ENCODE measurements around the gene RBM20.
"Not testable (repeated sequence)": the region's sequence is repeated elsewhere in the genome, so short reads cannot be mapped to it uniquely, and the experiment has no call there.

Gene RBM20

DNA sequence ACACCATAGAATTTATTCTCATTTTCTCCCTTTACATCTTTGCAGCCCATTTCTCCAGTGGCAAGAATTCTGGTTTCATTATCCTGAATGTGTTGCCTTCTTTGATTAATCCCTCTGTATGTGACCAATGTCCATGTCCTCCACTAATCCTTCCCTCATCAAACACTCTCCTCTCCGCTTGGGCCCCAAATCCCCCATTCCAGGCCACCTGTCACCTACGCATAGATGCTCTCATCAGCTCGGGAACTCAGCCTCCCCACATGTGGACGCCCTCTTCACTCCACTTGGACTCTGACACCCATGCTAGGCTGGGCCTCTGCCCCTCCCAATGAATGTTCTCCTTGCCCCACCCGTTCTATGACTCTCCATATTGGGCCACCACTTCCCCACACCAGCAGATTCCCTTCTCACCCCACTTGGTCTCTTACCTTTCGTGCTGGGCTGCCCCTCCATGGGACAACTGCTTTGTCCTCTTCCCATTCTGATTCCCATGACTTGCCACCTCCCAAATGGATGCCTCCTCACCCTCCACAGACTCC is 18.7 kb upstream of the RBM20 start:
- DNase-seq (ENCODE audit: low read depth in 2 of 2), result no peak

DNA sequence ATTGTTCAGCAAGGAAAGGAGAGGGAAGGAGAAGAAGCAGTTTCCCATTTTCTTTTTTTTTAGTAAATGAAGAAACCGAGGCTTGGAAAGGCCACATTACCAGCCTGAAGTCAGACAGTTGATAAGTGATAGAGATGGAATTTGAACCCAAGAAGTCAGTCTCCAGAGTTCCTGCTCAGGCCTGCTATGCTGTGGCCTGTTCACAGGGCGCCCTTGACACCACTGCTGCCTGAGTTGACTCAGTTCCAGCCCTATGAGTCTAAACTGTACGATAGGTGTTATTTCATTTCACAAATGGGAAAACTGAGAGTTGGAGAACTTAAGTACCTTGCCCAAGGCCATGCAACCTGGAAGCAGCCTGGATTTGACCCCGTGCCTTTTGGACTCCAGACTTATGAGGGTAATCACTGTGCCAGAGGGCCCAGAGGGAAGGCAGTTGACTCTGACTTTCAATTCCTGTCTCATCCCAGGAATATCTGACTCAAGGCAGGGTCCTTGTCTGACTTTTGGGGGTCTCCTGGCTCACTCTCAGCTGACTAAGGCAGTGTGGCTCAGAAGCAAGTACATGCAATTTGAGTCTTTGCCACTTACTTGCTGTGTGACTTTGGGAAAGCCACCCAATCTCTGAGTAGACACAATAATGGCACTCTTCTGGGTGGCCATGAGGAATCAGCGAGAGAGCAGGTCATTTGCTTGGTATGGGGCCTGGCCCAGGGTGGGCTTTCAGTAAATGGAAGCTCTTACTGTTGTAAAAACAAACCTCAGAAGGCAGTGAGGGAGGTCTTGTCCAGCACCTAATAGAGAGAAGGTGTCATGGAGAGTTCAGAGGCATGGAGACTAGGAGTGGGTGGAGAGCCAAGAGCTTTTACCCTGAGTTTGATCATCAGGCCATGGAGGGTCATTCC is 17.9 kb upstream of the RBM20 start:
- no peak for DNase-seq (ENCODE audit: low read depth in 2 of 2)

- DNase-seq (ENCODE audit: low read depth in 2 of 2), result no peak
Measured at GRCh38 chr10:110628161-110628560, 16.0 kb upstream of the RBM20 start.

- DNase-seq (ENCODE audit: low read depth in 2 of 2), result no peak
Measured at GRCh38 chr10:110629680-110630191, 14.4 kb upstream of the RBM20 start.

GRCh38 chr10:110631934-110632333 is 12.2 kb upstream of the RBM20 start:
- no peak for DNase-seq (ENCODE audit: low read depth in 2 of 2)

- DNase-seq (ENCODE audit: low read depth in 2 of 2), result no peak
Measured at GRCh38 chr10:110632591-110633215, 11.4 kb upstream of the RBM20 start.

DNA sequence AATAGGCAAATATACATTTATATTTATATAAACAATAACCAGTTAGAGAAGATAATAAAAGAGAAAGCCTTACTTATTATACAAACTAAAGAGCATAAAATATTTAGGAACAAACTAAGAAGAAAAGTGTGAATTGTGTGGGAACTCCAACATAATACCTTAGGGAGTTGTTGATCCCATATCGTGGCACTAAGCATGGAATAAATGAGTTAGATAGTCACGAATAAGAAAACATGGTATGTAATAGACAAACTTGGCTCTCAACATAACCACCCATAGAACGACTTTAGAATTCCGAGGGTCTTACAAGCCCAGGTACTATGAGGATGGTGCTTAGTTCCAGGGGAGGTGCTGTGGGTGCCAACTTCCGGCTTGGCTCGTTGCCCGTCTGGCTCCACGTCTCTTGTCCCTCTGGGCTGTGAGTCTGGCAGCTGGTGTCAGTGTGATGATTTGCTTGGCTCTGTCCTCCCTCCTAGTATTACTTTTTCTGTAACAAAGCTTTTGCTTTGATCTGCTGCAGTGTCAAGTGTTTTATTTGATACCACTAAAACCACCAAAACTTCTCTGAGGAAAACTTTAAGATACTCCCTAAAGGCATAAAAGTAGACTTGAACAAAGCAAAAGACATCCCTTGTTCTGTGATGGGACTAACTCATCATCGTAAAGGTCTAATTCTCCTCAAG is 9.5 kb upstream of the RBM20 start:
- DNase-seq (ENCODE audit: low read depth in 2 of 2), result no peak

- DNase-seq (ENCODE audit: low read depth in 2 of 2), result no peak
Measured at GRCh38 chr10:110636572-110636931, 7.6 kb upstream of the RBM20 start.

GRCh38 chr10:110636932-110637557 is 7.1 kb upstream of the RBM20 start:
- DNase-seq (ENCODE audit: low read depth in 2 of 2), result no peak

- no peak for DNase-seq (ENCODE audit: low read depth in 2 of 2)
Measured at GRCh38 chr10:110637558-110638053, 6.5 kb upstream of the RBM20 start.

- DNase-seq (ENCODE audit: low read depth in 2 of 2), result no peak
Measured at GRCh38 chr10:110638319-110638718, 5.8 kb upstream of the RBM20 start.

DNA sequence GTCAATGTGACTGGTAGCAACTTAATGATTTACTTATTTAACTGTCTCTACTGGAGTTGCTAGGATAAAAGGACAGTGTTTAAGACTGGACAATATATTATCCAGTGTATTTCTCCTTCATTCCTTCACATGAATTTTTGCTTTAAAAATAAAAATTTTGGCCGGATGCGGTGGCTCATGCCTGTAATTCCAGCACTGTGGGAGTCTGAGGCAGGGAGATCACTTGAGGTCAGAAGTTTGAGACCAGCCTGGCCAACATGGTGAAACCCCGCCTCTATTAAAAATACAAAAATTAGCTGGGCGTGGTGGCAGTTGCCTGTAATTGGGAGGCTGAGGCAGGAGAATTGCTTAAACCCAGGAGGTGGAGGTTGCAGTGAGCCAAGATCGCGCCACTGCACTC is 5.1 kb upstream of the RBM20 start:
- not testable (repeated sequence) for DNase-seq (ENCODE audit: low read depth in 2 of 2)

- not testable (repeated sequence) for DNase-seq (ENCODE audit: low read depth in 2 of 2)
Measured at GRCh38 chr10:110639858-110640257, 4.3 kb upstream of the RBM20 start.

- DNase-seq (ENCODE audit: low read depth in 2 of 2), result peak in 1 of 2 donors; percentile 23
Measured at GRCh38 chr10:110641256-110641655, 2.9 kb upstream of the RBM20 start.

- no peak for DNase-seq (ENCODE audit: low read depth in 2 of 2)
Measured at GRCh38 chr10:110642204-110643034, 1.7 kb upstream of the RBM20 start.

- no peak for DNase-seq (ENCODE audit: low read depth in 2 of 2)
Measured at GRCh38 chr10:110643035-110643652, 992 bp upstream of the RBM20 start.

- DNase-seq (ENCODE audit: low read depth in 2 of 2), result no peak
Measured at GRCh38 chr10:110644598-110645462, 694 bp downstream of the RBM20 start.

GRCh38 chr10:110646417-110647135 is 2.4 kb downstream of the RBM20 start:
- no peak for DNase-seq (ENCODE audit: low read depth in 2 of 2)

DNA sequence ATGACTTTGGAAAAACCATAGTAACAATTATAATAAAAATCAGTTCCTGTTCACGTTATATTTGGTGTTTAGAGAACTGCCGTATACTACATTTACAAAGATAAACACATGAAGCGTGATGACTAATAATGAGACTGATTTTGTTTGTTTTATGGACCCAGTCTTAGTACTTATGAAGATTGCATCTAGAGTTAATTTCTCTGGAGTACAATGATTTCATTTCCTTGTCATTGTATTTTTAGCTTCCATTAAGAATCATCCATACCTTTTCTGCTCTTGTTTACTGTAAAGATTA is 2.9 kb downstream of the RBM20 start:
- DNase-seq (ENCODE audit: low read depth in 2 of 2), result no peak
